Smooth muscle cell (in vitro differentiated cells): Measurements from ENCODE around the gene BCL11A. TPM values are rescaled to one million over a fixed set of nuclear protein-coding genes. Genes with fewer than 3 reads are reported as not detected.
A peak's percentile ranks its signal among the peaks of the same experiment; 100 is the strongest.

Experiments
- DNase-seq: peaks from one replicate; lab custom pipeline; 2025; ENCODE audit not compliant: unreplicated experiment; lab: John Stamatoyannopoulos, UW
- H2AFZ ChIP-seq: fragments of 200-600 bp; sonication (generic); 2 replicates; pipeline ENCODE4 v1.6.0; 2016; ENCODE audit warnings: antibody characterized with exemption, low read depth, mild to moderate bottlenecking
- H3F3A ChIP-seq: fragments of 200-600 bp; sonication (generic); 2 replicates; pipeline ENCODE4 v1.6.0; 2017; ENCODE audit warnings: antibody characterized with exemption, low read depth
- H3K27ac ChIP-seq: fragments of 200-600 bp; sonication (generic); 2 replicates; pipeline ENCODE4 v1.5.1; 2016; ENCODE audit warnings: low read depth, mild to moderate bottlenecking
- H3K27me3 ChIP-seq: fragments of 200-600 bp; sonication (generic); 2 replicates; pipeline ENCODE4 v1.6.1; 2016; ENCODE audit warnings: low read depth, mild to moderate bottlenecking
- H3K36me3 ChIP-seq: fragments of 200-600 bp; sonication (generic); 2 replicates; pipeline ENCODE4 v1.5.1; 2016; ENCODE audit warnings: low read depth
- H3K4me1 ChIP-seq: fragments of 200-600 bp; sonication (generic); 2 replicates; pipeline ENCODE4 v1.5.1; 2016; ENCODE audit warnings: low read depth
- H3K4me2 ChIP-seq: fragments of 200-600 bp; sonication (generic); 2 replicates; pipeline ENCODE4 v1.6.0; 2016; ENCODE audit warnings: mild to moderate bottlenecking
- H3K4me3 ChIP-seq: fragments of 200-600 bp; sonication (generic); 2 replicates; pipeline ENCODE4 v1.5.1; 2016; ENCODE audit warnings: mild to moderate bottlenecking
- H3K79me2 ChIP-seq: fragments of 200-600 bp; sonication (generic); 2 replicates; pipeline ENCODE4 v1.6.0; 2016; ENCODE audit warnings: low read depth, mild to moderate bottlenecking
- H3K9ac ChIP-seq: fragments of 200-600 bp; sonication (generic); 2 replicates; pipeline ENCODE4 v1.6.0; 2016; ENCODE audit warnings: low read depth
- H3K9me3 ChIP-seq: fragments of 200-600 bp; sonication (generic); replicated peaks from 2 replicates; pipeline ENCODE4 v1.5.1; 2016; ENCODE audit warnings: low read depth
- H4K20me1 ChIP-seq: fragments of 200-600 bp; sonication (generic); 2 replicates; pipeline ENCODE4 v1.6.0; 2016; ENCODE audit warnings: low read depth
- WGBS: methylation state at CpG from one replicate; pipeline ENCODE4 v1.1.7; 2016; ENCODE audit warnings: low lambda C conversion rate; 5-methylcytosine and 5-hydroxymethylcytosine counted together
- polyA plus RNA-seq: library from polyadenylated mRNA; unstranded; fragments of >200 nt; fragmentation: Nextera tagmentation; extraction: Ambion mirVana; gene quantifications from 2 replicates; pipeline ENCODE4 v1.2.1, GENCODE V29; 2016
- total RNA-seq: library from RNA; depleted of rRNA; stranded (reverse); fragments of >200 nt; gene quantifications from 2 replicates; pipeline ENCODE4 v1.2.3, GENCODE V29; 2014
- TF ChIP-seq, protein P1 (sequence below): fragments of 200-600 bp; sonication (generic); IDR thresholded peaks from 2 replicates; pipeline ENCODE4 v1.5.1; 2017; ENCODE audit warnings: borderline replicate concordance, mild to moderate bottlenecking, antibody characterized with exemption; ENCODE audit not compliant: insufficient read depth, poor library complexity, severe bottlenecking

The BCL11A gene
- total and polyA plus RNA-seq, 2 experiments from 2014 or later, result 15.8 to 20.0 TPM

GRCh38 chr2:60558536-60558935, 5.1 kb upstream of the BCL11A start:
- Histone ChIP-seq H3K36me3 (no peaks in the 10 kb centered on the region), H4K20me1 (no peaks in the 10 kb centered on the region), H3F3A (peaks cover 6% of the 10 kb centered on the region), H3K4me2 (no peak overlapping the region), H3K27ac (no peak overlapping the region), H3K9ac (no peak overlapping the region), H3K9me3 (no peaks in the 10 kb centered on the region), H3K4me1 (peaks cover 19% of the 10 kb centered on the region), H2AFZ (no peak overlapping the region), H3K79me2 (no peaks in the 10 kb centered on the region), H3K27me3 (no peaks in the 10 kb centered on the region), H3K4me3 (no peak overlapping the region)
- TF ChIP-seq, protein P1, sequence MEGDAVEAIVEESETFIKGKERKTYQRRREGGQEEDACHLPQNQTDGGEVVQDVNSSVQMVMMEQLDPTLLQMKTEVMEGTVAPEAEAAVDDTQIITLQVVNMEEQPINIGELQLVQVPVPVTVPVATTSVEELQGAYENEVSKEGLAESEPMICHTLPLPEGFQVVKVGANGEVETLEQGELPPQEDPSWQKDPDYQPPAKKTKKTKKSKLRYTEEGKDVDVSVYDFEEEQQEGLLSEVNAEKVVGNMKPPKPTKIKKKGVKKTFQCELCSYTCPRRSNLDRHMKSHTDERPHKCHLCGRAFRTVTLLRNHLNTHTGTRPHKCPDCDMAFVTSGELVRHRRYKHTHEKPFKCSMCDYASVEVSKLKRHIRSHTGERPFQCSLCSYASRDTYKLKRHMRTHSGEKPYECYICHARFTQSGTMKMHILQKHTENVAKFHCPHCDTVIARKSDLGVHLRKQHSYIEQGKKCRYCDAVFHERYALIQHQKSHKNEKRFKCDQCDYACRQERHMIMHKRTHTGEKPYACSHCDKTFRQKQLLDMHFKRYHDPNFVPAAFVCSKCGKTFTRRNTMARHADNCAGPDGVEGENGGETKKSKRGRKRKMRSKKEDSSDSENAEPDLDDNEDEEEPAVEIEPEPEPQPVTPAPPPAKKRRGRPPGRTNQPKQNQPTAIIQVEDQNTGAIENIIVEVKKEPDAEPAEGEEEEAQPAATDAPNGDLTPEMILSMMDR, result no peak
- 94% methylated on average over 2 of the region's 2 CpGs for WGBS
- DNase-seq, result no peak

- no peak overlapping the region for H3K9ac ChIP-seq
- H3K27me3 ChIP-seq, result no peaks in the 10 kb centered on the region
- WGBS, result 2% methylated on average over 12 of the region's 12 CpGs
- peak overlapping the region; percentile 97 for H3K4me2 ChIP-seq
- peaks cover 1% of the 10 kb centered on the region for H4K20me1 ChIP-seq
- no peak for DNase-seq
- peaks cover 25% of the 10 kb centered on the region for H3K4me1 ChIP-seq
- H2AFZ ChIP-seq, result peak overlapping the region; percentile 89
- TF ChIP-seq, protein P1, result no peak
- peaks cover 6% of the 10 kb centered on the region for H3F3A ChIP-seq
- H3K27ac ChIP-seq, result no peak overlapping the region
- H3K9me3 ChIP-seq, result no peaks in the 10 kb centered on the region
- peak overlapping the region; percentile 74 for H3K4me3 ChIP-seq
- H3K36me3 ChIP-seq, result no peaks in the 10 kb centered on the region
- H3K79me2 ChIP-seq, result peaks cover 7% of the 10 kb centered on the region
These were observed 4.0 kb upstream of the BCL11A start for GRCh38 chr2:60557486-60557864.

GRCh38 chr2:60556576-60557485, 3.4 kb upstream of the BCL11A start:
- peak overlapping the region; percentile 97 for H3K4me2 ChIP-seq
- DNase-seq, result no peak
- TF ChIP-seq, protein P1, result no peak
- WGBS, result under 1% methylated on average over 31 of the region's 31 CpGs
- H3K36me3 ChIP-seq, result no peaks in the 10 kb centered on the region
- H3K4me3 ChIP-seq, result peak overlapping the region; percentile 74
- no peak overlapping the region for H3K27ac ChIP-seq
- peak overlapping the region; percentile 4 for H3K9ac ChIP-seq
- peaks cover 6% of the 10 kb centered on the region for H3F3A ChIP-seq
- peak overlapping the region; percentile 89 for H2AFZ ChIP-seq
- peaks cover 30% of the 10 kb centered on the region for H3K4me1 ChIP-seq
- no peaks in the 10 kb centered on the region for H3K9me3 ChIP-seq
- peaks cover 8% of the 10 kb centered on the region for H4K20me1 ChIP-seq
- no peaks in the 10 kb centered on the region for H3K27me3 ChIP-seq
- H3K79me2 ChIP-seq, result peaks cover 14% of the 10 kb centered on the region

DNA sequence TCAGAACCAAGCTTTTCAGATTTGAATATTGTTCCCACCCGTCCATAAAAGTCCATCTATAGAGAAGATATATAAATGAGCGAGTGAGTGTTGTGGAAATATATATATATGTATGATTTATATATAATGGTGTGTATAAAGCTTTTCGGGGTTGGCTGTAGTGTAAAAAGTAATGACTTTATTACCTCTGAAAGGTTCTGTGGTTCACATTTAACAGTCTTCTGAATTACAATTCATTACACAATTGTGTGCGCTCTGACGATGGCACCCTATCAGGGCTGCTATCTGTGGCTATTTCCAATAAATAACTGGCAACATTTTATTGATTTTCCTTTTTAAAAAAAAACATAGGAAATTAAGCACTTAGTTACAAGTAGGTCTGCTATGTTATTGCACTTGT, 2.7 kb upstream of the BCL11A start:
- Histone ChIP-seq H3K4me3 (peak overlapping the region; percentile 74), H3K4me1 (peaks cover 31% of the 10 kb centered on the region), H3K27me3 (no peaks in the 10 kb centered on the region), H4K20me1 (peaks cover 11% of the 10 kb centered on the region), H3F3A (peaks cover 9% of the 10 kb centered on the region), H3K36me3 (no peaks in the 10 kb centered on the region), H3K9me3 (no peaks in the 10 kb centered on the region), H3K79me2 (peaks cover 19% of the 10 kb centered on the region), H2AFZ (no peak overlapping the region), H3K4me2 (peak overlapping the region; percentile 97), H3K9ac (peak overlapping the region; percentile 4), H3K27ac (no peak overlapping the region)
- DNase-seq, result no peak
- 6% methylated on average over 5 of the region's 5 CpGs for WGBS
- TF ChIP-seq, protein P1, result no peak
